Epidermal melanocyte (primary cell): ENCODE results near the gene TRPM3.

Experiments
- DNase-seq: peaks from one replicate; pipeline ENCODE4 v3.0.0; 2011; ENCODE audit warnings: low spot score; ENCODE audit not compliant: insufficient read length

TRPM3 gene

GRCh38 chr9:70490478-70490877, 630.9 kb downstream of the TRPM3 start:
- no peak for DNase-seq

DNA sequence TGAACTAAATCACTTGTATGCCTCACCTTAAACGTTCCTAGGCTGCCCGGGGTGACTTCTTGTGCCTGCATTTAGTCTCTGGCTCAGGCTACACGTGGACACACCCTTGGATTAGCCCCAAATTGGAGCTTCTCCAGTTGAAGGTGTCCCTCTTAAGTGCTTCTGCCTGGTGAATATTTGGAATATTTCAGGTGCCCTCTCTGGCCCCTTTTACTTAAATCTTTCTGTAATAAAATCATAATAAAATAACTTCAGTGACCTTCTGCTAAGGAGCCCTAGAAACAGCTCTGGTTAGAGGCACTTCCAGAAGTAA, 632.7 kb downstream of the TRPM3 start:
- no peak for DNase-seq

GRCh38 chr9:70488098-70488792, 633.2 kb downstream of the TRPM3 start:
- no peak for DNase-seq

DNA sequence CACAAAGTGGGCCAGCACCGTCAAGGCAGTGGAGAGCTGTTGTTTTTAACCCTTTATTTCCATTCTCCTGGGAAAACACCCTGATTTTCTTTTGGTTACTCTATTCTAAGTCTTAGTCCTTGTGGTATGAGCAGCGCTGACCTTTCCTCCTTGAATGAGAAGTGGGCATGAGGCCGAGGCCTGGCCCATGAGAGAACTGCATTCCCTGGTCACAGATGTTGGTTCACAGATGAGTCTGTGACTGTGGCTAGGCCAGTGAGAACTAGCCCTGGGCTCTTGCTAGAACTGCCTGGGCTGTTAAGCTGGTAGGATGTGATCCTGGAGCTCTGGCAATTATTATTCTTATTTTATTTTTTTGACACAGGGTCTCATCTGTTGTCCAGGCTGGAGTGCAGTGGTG, 635.3 kb downstream of the TRPM3 start:
- DNase-seq: no peak

- no peak for DNase-seq
These were observed 636.1 kb downstream of the TRPM3 start for GRCh38 chr9:70485273-70485858.

GRCh38 chr9:70484232-70485130, 636.9 kb downstream of the TRPM3 start:
- DNase-seq: peak; percentile 81

DNA sequence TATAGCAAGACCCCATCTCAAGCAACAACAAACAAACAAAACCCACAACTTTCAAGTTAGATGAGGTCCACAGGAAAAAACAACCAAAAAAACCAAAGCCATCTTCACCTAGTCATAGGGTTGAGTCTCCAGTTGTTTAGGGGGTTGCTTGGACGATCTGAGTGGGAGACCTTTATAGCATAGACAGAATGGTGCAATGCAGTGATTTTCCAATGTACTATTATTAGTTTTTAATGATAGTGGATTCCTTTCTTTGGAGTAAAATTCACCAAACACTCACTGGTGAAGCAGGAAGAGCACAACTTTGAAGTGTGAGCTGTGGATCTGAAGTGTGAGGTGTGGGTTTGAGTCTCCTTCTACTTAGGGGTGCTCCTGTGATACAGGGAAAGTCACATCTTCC, 640.0 kb downstream of the TRPM3 start:
- DNase-seq: no peak

GRCh38 chr9:70480405-70480980, 640.9 kb downstream of the TRPM3 start:
- no peak for DNase-seq

GRCh38 chr9:70479880-70480291, 641.5 kb downstream of the TRPM3 start:
- no peak for DNase-seq
